ENCODE measurements around the gene VPS8. TPM values are rescaled to one million over a fixed set of nuclear protein-coding genes. Genes with fewer than 3 reads are reported as not detected.

The VPS8 gene
- total and polyA plus RNA-seq, 2 of the 8 experiments (the other 6 are each of a cell fraction or from before 2014, with no cell fraction given): 13.0 to 41.0 TPM

GRCh38 chr3:184788751-184789150 lies 23.2 kb upstream of the VPS8 start (continued):
- no peak for TF ChIP-seq NRF1 (IDR thresholded peaks at IDR 0.05; ENCODE audit: low read depth, low read length)
